ENCODE data around the gene SRCAP.

DNA sequence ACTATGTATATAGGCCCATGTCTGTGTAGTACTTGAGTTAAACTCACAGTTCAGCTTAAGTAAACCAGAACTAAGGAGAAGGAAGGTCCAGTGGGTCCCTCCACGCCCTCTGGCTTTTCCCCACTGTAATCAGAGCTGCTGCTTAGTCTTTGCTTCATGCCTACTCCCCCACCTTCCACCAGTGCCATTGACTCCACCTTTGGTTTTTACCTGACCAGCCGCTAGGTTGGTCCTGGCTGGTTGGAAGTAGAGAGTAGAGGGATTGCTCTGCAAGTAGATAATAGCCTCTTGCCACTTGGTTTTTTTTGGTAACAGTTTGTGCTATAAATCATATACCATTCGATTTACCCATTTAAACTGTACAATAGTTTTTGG, 26.4 kb downstream of the SRCAP start:
- TF ChIP-seq, protein P1, sequence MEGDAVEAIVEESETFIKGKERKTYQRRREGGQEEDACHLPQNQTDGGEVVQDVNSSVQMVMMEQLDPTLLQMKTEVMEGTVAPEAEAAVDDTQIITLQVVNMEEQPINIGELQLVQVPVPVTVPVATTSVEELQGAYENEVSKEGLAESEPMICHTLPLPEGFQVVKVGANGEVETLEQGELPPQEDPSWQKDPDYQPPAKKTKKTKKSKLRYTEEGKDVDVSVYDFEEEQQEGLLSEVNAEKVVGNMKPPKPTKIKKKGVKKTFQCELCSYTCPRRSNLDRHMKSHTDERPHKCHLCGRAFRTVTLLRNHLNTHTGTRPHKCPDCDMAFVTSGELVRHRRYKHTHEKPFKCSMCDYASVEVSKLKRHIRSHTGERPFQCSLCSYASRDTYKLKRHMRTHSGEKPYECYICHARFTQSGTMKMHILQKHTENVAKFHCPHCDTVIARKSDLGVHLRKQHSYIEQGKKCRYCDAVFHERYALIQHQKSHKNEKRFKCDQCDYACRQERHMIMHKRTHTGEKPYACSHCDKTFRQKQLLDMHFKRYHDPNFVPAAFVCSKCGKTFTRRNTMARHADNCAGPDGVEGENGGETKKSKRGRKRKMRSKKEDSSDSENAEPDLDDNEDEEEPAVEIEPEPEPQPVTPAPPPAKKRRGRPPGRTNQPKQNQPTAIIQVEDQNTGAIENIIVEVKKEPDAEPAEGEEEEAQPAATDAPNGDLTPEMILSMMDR (IDR thresholded peaks at IDR 0.05), result peak in 1 of 6 experiments; percentile 8
- no peak for TF ChIP-seq POLR2A (IDR thresholded peaks at IDR 0.05)
